ENCODE data around the gene RGCC.

The RGCC gene

DNA sequence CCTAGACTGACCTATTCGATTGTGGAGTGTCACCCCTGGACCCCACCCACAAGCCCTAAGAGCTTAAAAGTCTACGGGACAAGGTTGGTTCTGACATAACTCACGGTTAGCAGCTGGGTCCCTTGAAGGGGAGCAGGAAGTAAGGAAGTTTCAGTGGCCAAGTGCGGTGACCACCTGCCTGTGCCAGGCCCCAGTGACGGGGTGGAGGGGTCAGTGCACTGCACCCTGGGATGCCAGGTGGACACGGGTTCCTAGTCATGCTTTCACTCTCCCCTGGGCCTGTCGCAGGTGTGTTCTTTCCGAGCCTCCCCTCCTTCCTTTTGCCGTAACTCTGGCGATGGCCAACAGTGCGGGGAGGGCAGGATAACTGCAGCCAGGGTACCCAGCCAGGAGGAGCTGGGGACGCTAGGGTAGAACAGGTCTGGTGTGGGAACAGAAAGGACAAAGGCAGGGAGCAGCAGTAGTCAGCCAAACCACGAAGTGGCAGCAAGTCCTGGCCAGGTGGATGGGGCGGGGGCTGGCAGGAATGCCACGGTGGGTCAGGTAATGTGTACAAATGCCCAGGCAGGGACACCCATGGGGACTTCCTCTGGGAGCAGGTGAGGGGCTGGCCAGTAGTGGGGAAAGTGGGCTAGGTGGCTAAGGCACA lies 58.3 kb downstream of the RGCC start:
- no peak for DNase-seq (ENCODE audit: low read depth)

DNA sequence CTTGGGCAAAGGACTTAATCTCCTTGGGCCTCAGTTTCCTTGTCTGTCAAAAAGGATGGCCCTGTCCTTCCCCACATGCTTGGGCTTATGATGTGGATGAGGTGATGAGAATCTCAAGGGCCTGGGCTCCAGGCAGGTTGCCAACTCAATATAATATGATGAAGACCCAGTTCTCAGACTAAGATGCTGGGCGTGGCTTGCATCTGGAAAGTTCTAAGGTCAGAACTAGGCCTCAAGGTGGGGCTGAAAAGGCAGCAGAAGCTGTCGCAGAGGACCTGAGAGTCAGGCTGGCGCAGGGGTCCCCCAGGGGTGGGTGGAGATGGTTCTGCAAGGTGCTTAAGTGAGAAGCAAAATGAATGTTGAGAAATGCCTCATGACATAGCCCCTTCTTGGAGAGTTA lies 58.8 kb downstream of the RGCC start:
- no peak for DNase-seq (ENCODE audit: low read depth)

DNA sequence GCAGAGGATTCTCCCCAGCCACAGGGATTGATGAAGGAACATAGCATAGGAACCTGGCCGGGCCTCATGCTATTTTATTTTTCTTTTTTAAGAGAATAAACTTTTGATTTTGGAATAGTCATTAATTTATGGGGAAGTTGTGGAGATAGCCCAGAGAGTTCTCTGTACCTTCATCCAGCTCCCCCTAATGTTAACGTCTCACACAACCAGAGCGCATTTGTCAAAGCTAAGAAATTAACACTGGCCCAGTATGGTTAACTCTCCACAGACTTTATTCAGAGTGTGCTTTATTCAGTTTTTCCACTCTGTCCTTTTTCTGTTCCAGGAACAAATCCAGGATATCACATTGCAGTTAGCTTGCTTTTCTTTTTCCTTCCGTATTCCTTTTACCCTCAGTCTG lies 59.4 kb downstream of the RGCC start:
- no peak for DNase-seq (ENCODE audit: low read depth)

DNA sequence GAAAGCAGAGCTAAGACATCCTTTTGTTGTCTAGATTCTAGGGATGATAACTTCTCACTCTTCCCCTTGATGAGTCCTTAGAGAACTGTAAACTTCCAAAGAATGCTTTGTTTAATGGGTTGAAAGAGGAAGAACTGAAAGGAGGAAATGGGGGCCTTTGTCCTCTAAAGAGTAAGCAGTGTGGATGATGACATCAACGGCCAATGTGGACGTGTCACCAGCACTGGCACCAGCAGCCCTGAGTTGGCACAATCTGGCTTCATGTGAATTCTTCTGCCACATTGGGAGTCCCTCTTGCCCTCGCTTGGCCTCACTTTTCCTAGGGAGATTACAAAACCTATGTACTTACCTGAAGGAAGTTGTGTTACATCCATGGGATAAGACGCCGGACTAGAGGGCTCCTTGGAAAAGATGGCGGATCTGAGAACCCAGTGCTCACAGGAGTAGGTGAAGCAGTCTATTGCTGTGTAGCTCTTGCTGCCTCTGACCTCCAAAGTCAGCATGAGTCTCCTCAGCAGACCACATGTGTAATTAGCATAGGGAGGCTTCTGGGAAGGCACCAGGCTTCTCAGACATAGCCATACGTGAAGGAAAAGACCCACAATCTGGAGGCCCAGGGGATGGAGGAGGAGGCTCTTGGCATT lies 62.8 kb downstream of the RGCC start:
- DNase-seq (ENCODE audit: low read depth): no peak
